ENCODE measurements around the gene C16orf92.

The C16orf92 gene

GRCh38 chr16:29993903-29994599, 28.9 kb upstream of the C16orf92 start:
- Mint-ChIP-seq H3K9me3 (no peaks in the 10 kb centered on the region), H3K4me1 (peaks cover 40% of the 10 kb centered on the region), H3K36me3 (peaks cover 52% of the 10 kb centered on the region)

GRCh38 chr16:29994600-29995323, 28.2 kb upstream of the C16orf92 start:
- Mint-ChIP-seq H3K4me1 (peaks cover 40% of the 10 kb centered on the region), H3K4me3 (peak overlapping the region; percentile 93), H3K27ac (peak overlapping the region; percentile 98), H3K36me3 (peaks cover 47% of the 10 kb centered on the region), H3K9me3 (no peaks in the 10 kb centered on the region), H3K27me3 (no peaks in the 10 kb centered on the region)
- CTCF ChIA-PET, result no interaction called here
- DNase-seq, result peak; percentile 86

More at GRCh38 chr16:29993903-29994599, 28.9 kb upstream of the C16orf92 start:
- CTCF ChIA-PET, result no interaction called here
- H3K4me3 Mint-ChIP-seq, result peak overlapping the region; percentile 93
- no peaks in the 10 kb centered on the region for H3K27me3 Mint-ChIP-seq
- peak overlapping the region; percentile 98 for H3K27ac Mint-ChIP-seq
- DNase-seq, result no peak

DNA sequence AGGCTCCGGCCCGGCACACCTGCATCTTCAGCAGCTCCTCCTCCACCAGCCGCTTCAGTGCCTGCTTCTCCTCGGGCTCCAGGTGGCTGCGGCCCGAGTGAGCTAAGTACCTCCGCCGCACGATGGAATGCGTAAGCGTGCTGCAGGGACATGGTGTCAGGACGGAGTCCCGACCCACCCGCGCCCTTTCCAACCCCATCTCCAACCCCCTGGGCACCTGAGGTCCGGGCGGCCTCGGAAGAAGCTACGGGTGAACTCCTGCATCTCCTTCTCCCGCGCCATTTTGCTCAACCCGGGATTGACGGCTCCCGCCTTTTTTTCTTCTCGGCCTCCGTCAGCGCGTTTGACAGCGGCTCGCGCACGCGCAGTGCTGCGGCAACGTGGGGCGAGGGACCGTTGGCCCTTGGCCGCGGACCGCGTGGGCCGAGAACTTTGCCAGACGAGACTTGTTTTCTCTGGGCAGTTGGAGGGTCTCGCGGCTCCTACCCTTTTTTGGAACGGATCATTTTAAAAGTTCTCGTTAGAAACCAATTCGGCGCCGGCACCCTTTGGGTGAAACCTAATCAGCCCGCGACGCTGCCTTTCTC, 27.6 kb upstream of the C16orf92 start, which contains the start of gene HIRIP3:
Gene HIRIP3, minus strand, starts transcription at position 294 of the 587 bp plus-strand sequence. Its CDS starts 12 bp downstream, at position 282.
- no peaks in the 10 kb centered on the region for H3K27me3 Mint-ChIP-seq
- peaks cover 40% of the 10 kb centered on the region for H3K4me1 Mint-ChIP-seq
- H3K9me3 Mint-ChIP-seq, result no peaks in the 10 kb centered on the region
- CTCF ChIA-PET, result interaction anchor here (0.6 kb wide), 1 partner anchor 9 kb away, joined by 3 read pairs; no protein-coding TSS in a partner anchor
- peak within 1 kb of the TSS; percentile 93 for H3K4me3 Mint-ChIP-seq
- peak within 1 kb of the TSS; percentile 98 for H3K27ac Mint-ChIP-seq
- H3K36me3 Mint-ChIP-seq, result peaks cover 42% of the 10 kb centered on the region
- DNase-seq, result peak; percentile 91

DNA sequence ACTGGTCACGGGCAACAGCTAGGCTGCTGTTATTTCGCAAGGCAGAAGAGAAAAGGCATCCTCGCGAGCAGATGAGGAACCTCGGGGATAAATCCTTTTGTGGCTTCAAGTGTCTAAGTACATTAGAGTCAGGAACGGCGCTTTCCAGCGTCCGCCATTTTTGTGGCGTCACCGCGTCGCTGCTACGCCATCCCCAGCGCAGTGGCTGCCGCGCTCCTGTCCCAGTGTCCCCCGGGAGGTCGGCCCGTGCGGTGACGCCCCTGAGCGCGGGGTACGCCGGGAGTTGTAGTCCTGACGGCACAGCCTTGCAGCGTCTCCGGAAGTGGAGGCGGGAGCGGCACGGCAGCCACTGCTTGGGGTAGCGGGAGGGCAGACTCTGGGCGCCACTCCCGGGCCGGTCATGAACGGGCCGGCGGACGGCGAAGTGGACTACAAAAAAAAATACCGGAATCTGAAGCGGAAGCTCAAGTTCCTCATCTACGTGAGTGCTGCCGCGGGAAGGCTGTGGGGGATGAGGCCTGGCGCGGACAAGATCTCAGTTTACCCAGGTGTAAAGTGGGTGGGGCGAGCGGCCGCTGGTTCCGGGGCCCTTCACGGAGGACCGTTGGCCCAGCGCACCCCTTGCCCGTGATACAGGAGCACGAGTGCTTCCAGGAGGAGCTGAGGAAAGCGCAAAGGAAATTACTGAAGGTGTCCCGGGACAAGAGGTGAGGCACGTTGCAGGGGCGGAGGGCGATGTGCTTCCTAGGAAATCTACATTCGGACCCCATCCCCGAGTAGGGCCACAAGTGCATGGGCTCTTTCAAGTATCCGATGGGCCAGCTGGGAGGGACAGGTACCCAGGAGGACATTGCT, 26.9 kb upstream of the C16orf92 start, which contains the start of gene INO80E:
Gene INO80E, plus strand, starts transcription at position 331 of the 855 bp plus-strand sequence. Its CDS starts 70 bp downstream, at position 401.
- H3K27me3 Mint-ChIP-seq, result no peaks in the 10 kb centered on the region
- peak within 1 kb of the TSS; percentile 93 for H3K4me3 Mint-ChIP-seq
- DNase-seq, result peak; percentile 100
- CTCF ChIA-PET, result interaction anchor here (0.6 to 1.3 kb wide), 3 partner anchors 8 to 296 kb away, joined by 3 to 5 read pairs (median 3); no protein-coding TSS in a partner anchor
- peaks cover 40% of the 10 kb centered on the region for H3K36me3 Mint-ChIP-seq
- peaks cover 40% of the 10 kb centered on the region for H3K4me1 Mint-ChIP-seq
- H3K9me3 Mint-ChIP-seq, result no peaks in the 10 kb centered on the region
- H3K27ac Mint-ChIP-seq, result peak within 1 kb of the TSS; percentile 98

- CTCF ChIA-PET, result interaction anchor here (1.2 to 1.3 kb wide), 2 partner anchors 36 to 297 kb away, joined by 3 to 5 read pairs; no protein-coding TSS in a partner anchor
- H3K4me3 Mint-ChIP-seq, result peak overlapping the region; percentile 93
- peaks cover 38% of the 10 kb centered on the region for H3K36me3 Mint-ChIP-seq
These were observed 26.2 kb upstream of the C16orf92 start for GRCh38 chr16:29996766-29997250.

DNA sequence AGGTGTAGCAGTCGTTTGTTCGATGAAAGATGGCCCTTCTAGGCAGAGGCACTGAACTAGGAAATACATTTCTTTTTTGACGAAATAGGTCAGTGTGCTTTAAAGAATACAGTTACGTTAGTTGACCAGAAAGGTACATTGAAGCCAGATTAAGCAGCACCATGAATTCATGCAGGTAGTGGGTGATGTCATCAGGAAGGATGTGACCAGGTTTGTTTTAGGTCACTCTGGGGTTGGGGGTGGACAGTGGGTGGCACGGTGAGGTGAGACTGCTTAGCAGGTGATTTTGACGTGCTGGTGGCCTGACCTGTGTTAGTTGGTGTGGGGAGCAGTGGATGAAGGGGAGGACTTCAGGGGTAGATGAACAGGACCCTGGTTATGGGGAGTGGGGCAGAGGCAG, 23.4 kb upstream of the C16orf92 start:
- H3K36me3 Mint-ChIP-seq, result peaks cover 35% of the 10 kb centered on the region

More at GRCh38 chr16:29996766-29997250, 26.2 kb upstream of the C16orf92 start:
- DNase-seq, result no peak
- Mint-ChIP-seq H3K9me3 (no peaks in the 10 kb centered on the region), H3K4me1 (peaks cover 40% of the 10 kb centered on the region), H3K27me3 (no peaks in the 10 kb centered on the region), H3K27ac (peak overlapping the region; percentile 98)

DNA sequence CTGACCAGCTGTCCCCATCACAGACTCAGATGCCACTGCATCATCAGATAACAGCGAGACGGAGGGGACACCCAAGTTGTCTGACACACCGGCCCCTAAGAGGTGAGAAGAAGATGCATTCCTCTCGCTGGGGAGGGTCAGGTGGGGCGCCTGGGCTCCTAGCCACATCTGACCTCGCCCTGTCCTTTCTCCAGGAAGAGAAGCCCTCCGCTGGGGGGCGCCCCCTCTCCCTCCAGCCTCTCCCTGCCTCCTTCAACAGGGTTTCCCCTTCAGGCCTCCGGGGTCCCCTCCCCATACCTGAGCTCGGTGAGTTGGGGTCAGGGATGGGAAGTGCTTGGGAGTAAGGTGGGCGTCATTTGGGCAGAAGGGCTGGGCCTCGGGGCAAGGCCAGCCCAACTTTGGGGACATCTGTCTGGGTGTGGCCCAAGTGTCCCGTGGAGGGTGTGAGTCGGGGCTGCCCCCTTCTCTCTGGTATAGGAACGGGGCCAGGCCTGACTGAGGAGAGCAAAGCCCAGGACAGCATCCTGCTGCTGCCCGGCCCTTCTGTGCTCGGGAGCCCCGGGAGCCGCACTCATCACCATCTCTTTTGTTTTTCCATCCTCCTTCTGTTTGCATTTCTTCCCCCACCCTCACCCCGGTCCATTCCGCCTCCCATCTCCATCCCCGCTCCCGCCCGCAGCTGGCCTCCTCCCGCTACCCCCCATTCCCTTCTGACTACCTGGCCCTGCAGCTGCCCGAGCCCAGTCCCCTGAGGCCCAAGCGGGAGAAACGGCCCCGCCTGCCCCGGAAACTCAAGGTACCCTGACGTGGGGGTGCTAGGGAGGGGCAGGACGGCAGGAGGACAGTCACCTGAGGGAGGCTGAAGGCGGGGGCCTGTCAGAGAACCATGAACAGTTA, 22.0 kb upstream of the C16orf92 start:
- Mint-ChIP-seq H3K36me3 (peaks cover 30% of the 10 kb centered on the region), H3K27ac (no peak overlapping the region), H3K27me3 (no peaks in the 10 kb centered on the region), H3K4me1 (peaks cover 21% of the 10 kb centered on the region), H3K4me3 (no peak overlapping the region), H3K9me3 (no peaks in the 10 kb centered on the region)
- no peak for DNase-seq
- CTCF ChIA-PET, result no interaction called here

More for the DNA sequence above, 23.4 kb upstream of the C16orf92 start:
- Mint-ChIP-seq H3K4me3 (no peak overlapping the region), H3K27ac (no peak overlapping the region), H3K9me3 (no peaks in the 10 kb centered on the region), H3K27me3 (no peaks in the 10 kb centered on the region), H3K4me1 (peaks cover 28% of the 10 kb centered on the region)
- DNase-seq, result no peak
- CTCF ChIA-PET, result no interaction called here

GRCh38 chr16:30002614-30003346, 20.2 kb upstream of the C16orf92 start:
- H3K27me3 Mint-ChIP-seq, result peaks cover 3% of the 10 kb centered on the region
- no peak for DNase-seq
- peaks cover 8% of the 10 kb centered on the region for H3K4me1 Mint-ChIP-seq
- H3K36me3 Mint-ChIP-seq, result peaks cover 23% of the 10 kb centered on the region
- CTCF ChIA-PET, result no interaction called here
- H3K9me3 Mint-ChIP-seq, result no peaks in the 10 kb centered on the region
- H3K4me3 Mint-ChIP-seq, result no peak overlapping the region
- no peak overlapping the region for H3K27ac Mint-ChIP-seq

DNA sequence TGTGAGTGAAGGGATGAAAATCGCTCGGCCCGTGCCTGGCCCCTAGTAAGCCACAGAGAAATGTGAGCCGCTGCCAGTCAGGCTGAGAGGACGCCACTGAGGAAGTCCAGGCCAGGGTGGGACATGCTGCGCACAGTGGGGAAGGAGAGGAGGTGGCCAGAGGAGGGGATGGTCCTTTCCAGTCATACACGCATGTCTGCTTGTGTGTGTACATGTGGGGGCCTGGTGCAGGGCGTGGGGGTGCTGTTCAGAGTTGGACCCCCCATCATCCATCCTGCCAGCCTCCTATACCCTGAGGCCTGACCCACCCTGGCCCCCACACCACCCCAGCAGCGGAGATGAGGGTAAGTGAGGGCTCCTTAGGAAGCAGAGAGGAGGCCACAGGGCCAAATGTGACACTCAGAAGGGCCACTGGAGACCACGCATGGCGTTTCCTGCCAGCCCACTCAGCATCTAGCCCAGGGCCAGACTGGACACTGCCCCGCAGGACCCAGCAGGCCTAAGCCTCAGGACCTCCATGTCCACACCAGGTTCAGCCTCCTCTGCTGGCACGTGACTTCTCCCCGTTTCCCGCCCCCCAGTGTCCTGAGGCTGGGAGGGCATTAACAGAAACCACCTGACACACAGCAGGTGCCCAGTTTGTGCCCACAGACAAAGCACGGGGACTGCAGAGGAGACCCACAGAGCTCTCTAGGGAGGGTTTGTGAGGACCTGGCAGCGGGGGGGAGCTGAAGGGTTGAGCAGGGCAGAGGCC, 19.2 kb upstream of the C16orf92 start:
- H3K27me3 Mint-ChIP-seq, result peaks cover 14% of the 10 kb centered on the region
- no peaks in the 10 kb centered on the region for H3K4me1 Mint-ChIP-seq
- DNase-seq, result no peak
- H3K9me3 Mint-ChIP-seq, result no peaks in the 10 kb centered on the region
- H3K36me3 Mint-ChIP-seq, result peaks cover 15% of the 10 kb centered on the region
- CTCF ChIA-PET, result interaction anchor here (1.4 to 2.3 kb wide), 3 partner anchors 8 to 304 kb away, joined by 3 to 14 read pairs (median 9); partner anchors contain the start of gene INO80E
- peak overlapping the region; percentile 45 for H3K27ac Mint-ChIP-seq
- H3K4me3 Mint-ChIP-seq, result no peak overlapping the region

GRCh38 chr16:30004424-30004776, 18.6 kb upstream of the C16orf92 start:
- Mint-ChIP-seq H3K27me3 (peaks cover 19% of the 10 kb centered on the region), H3K36me3 (peaks cover 12% of the 10 kb centered on the region), H3K4me1 (no peaks in the 10 kb centered on the region), H3K4me3 (no peak overlapping the region), H3K27ac (peak overlapping the region; percentile 45), H3K9me3 (no peaks in the 10 kb centered on the region)
- DNase-seq, result no peak
- CTCF ChIA-PET, result interaction anchor here (1.4 to 2.3 kb wide), 3 partner anchors 8 to 304 kb away, joined by 3 to 14 read pairs (median 9); partner anchors contain the start of gene INO80E

GRCh38 chr16:30004811-30005242, 18.2 kb upstream of the C16orf92 start:
- Mint-ChIP-seq H3K9me3 (no peaks in the 10 kb centered on the region), H3K36me3 (peaks cover 12% of the 10 kb centered on the region), H3K27me3 (peaks cover 23% of the 10 kb centered on the region), H3K4me3 (no peak overlapping the region), H3K4me1 (no peaks in the 10 kb centered on the region), H3K27ac (no peak overlapping the region)
- CTCF ChIA-PET, result interaction anchor here (1.1 to 2.3 kb wide), 6 partner anchors 9 to 305 kb away, joined by 3 to 14 read pairs (median 4); partner anchors contain the start of genes INO80E and KCTD13
- no peak for DNase-seq
